ENCODE measurements around the gene CAPN12. TPM values are rescaled to one million over a fixed set of nuclear protein-coding genes. Genes with fewer than 3 reads are reported as not detected.
A peak's percentile ranks its signal among the peaks of the same experiment; 100 is the strongest.

The CAPN12 gene
- total RNA-seq, 1 donor from 2014 or later = not detected

DNA sequence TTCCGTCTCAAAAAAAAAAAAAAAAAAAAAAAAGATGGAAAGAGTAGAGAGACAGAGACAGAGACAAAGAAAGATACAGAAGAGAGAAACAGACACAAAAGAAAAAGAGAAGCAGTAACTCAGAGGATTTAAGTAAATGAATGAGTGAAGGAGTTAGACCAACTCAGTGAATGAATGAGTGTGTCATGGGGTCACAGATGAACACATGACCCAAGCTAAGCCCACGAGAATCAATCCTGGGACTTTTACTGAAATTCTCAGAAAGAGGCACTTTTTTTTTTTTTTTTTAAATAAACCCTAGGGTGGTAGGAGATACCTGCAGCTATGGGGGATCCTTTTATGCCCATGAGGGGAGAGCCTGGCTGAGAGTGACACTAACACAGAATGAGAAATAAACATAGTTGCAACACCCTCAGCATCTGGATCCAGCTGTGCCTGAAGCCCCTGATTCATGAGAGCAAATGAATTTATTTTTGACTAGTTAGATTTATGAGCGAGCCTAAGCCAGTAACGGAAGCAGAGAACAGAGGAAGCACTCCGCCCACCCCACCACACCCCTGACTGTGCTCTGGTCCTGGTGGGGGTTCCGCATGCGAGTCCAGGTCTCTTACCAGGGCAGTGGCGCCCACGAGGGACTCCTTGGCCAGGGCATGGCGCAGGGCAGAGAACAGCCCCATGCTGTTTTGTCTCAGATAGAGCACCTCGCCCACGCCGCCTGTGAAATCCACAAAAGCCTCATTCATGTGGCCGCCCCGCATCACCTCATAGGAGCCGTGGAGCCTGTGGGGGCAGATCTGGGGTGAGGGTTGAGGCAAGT, 4.6 kb downstream of the CAPN12 start:
- intact Hi-C loops (cut with DNase I) = no loop called here
- TF ChIP-seq CTCF (IDR thresholded peaks at IDR 0.05) = no peak
- H3K36me3 ChIP-seq = no peaks in the 10 kb centered on the region
- peaks cover 6 to 12% of the 10 kb centered on the region in 2 donors for H3K4me1 ChIP-seq
- H3K9me3 ChIP-seq = no peaks in the 10 kb centered on the region
- H3K27ac ChIP-seq = no peak overlapping the region
- no peak for DNase-seq (ENCODE audit: low spot score in 2 of 2)
- no peak overlapping the region for H3K4me3 ChIP-seq
- H3K27me3 ChIP-seq = no peaks in the 10 kb centered on the region

DNA sequence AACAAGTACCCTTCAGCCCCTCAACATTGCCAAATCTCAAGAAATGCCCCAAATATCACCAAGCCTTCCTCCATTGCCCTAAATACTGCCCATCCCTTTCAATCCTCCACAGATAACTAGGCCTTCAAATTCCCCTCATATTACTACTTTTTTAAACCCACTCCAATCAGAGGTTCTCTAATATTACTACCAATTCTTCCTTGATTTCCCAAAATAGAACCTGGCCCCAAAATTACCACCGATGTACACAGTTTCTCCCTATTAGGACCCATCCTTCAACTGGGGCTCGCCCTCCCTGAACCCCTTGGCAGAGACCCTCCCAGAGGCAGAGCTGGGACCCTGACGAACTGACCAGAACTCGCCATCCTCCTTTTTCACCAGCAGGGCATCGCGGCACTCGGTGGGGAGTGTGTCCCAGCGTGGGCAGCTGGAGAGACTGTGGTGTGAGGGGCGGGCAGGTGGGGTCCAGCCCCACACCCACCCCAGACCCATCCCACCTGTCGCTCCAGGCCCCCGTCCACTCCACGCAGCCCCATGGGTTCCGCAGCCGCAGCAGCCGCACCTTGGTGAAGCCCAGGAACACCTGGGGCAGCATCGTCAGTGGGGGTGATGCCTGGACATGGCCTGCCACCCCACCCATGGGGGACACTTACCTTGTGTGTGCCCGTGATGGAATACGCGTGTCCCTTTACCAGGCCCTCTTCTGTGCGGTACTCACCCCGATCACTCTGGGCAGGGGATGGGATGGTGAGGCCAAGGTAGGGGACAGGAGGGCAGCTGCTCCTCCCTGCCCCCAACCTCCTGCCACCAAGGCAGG, 6.1 kb downstream of the CAPN12 start:
- H3K4me1 ChIP-seq = peaks cover 6 to 17% of the 10 kb centered on the region in 2 donors
- no peak for TF ChIP-seq CTCF (IDR thresholded peaks at IDR 0.05)
- no peaks in the 10 kb centered on the region for H3K27me3 ChIP-seq
- no peaks in the 10 kb centered on the region for H3K9me3 ChIP-seq
- no peak overlapping the region for H3K27ac ChIP-seq
- no peak for DNase-seq (ENCODE audit: low spot score in 2 of 2)
- H3K36me3 ChIP-seq = no peaks in the 10 kb centered on the region
- intact Hi-C loops (cut with DNase I) = no loop called here
- no peak overlapping the region for H3K4me3 ChIP-seq

GRCh38 chr19:38737281-38737865, 6.9 kb downstream of the CAPN12 start:
- peak overlapping the region in 1 of 2 donors; percentile 15 for H3K4me3 ChIP-seq
- H3K27ac ChIP-seq = no peak overlapping the region
- H3K4me1 ChIP-seq = peaks cover 6 to 20% of the 10 kb centered on the region in 2 donors
- H3K9me3 ChIP-seq = no peaks in the 10 kb centered on the region
- H3K36me3 ChIP-seq = no peaks in the 10 kb centered on the region
- intact Hi-C loops (cut with DNase I) = no loop called here
- TF ChIP-seq CTCF (IDR thresholded peaks at IDR 0.05) = no peak
- DNase-seq (ENCODE audit: low spot score in 2 of 2) = no peak
- no peaks in the 10 kb centered on the region for H3K27me3 ChIP-seq

- H3K27me3 ChIP-seq = no peaks in the 10 kb centered on the region
- no peak for DNase-seq (ENCODE audit: low spot score in 2 of 2)
- no peaks in the 10 kb centered on the region for H3K9me3 ChIP-seq
- no peak for TF ChIP-seq CTCF (IDR thresholded peaks at IDR 0.05)
- H3K36me3 ChIP-seq = peaks cover 0 to 6% of the 10 kb centered on the region in 2 donors
- H3K4me1 ChIP-seq = peaks cover 6 to 20% of the 10 kb centered on the region in 2 donors
- H3K4me3 ChIP-seq = peak overlapping the region; percentile 42 to 63
- intact Hi-C loops (cut with DNase I) = no loop called here
- H3K27ac ChIP-seq = peak overlapping the region in 1 of 2 donors; percentile 5
Measured at GRCh38 chr19:38736413-38737280, 7.6 kb downstream of the CAPN12 start.

DNA sequence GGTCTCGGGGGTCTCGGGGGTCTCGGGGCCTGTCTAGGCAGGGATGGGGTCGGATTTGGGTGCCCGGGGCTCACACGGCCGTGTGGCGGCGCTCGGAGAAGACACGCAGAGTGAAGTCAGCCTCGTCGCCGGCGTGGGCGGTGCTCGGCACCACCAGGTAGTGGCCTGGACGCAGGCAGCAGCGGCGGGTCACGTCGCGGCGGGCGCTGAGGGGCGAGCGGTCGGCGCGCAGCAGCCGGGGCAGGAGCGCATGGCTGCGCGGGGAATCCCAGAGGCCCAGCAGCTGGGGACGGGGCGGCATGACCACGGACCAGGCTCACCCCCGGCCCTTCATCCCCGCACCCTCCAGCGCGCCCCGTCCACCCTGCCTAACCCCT, 8.2 kb downstream of the CAPN12 start:
- Histone ChIP-seq H3K4me1 (peaks cover 6 to 20% of the 10 kb centered on the region in 2 donors), H3K4me3 (peak overlapping the region; percentile 42 to 63), H3K36me3 (peaks cover 3 to 12% of the 10 kb centered on the region in 2 donors), H3K27me3 (no peaks in the 10 kb centered on the region), H3K27ac (peak overlapping the region in 1 of 2 donors; percentile 5), H3K9me3 (no peaks in the 10 kb centered on the region)
- no peak for DNase-seq (ENCODE audit: low spot score in 2 of 2)
- intact Hi-C loops (cut with DNase I) = no loop called here
- TF ChIP-seq CTCF (IDR thresholded peaks at IDR 0.05) = no peak

Data from ascending aorta (tissue), 2 donors.